OCI-LY7 (cell line): ENCODE results near the gene ELK1. TPM values are rescaled to one million over a fixed set of nuclear protein-coding genes. Genes with fewer than 3 reads are reported as not detected.

Source experiments
- BruUV-seq: library from RNA; stranded (reverse); fragments of 400-500 nt; replicated peaks from 2 replicates; lab custom pipeline; 2021; lab: Mats Ljungman, UMichigan
- CTCF ChIA-PET: fragments of 300-600 bp; sonication (Branson Sonifier 250); formaldehyde crosslinking; loops from one replicate; lab custom pipeline; 2022; ENCODE audit warnings: antibody characterized with exemption; ENCODE audit not compliant: unreplicated experiment; lab: Charles Lee
- POLR2A ChIA-PET: fragments of 300-600 bp; sonication (Branson Sonifier 250); formaldehyde crosslinking; loops from one replicate; lab custom pipeline; 2022; ENCODE audit warnings: antibody characterized with exemption; lab: Charles Lee
- DNase-seq: peaks from one replicate; pipeline ENCODE4 v3.0.0-alpha.2; 2015; ENCODE audit warnings: low spot score
- H2AFZ ChIP-seq: fragments of 200-600 bp; sonication (generic), shearing (Covaris generic); 2 replicates; pipeline ENCODE4 v1.6.1; 2014; ENCODE audit warnings: mild to moderate bottlenecking, antibody characterized with exemption, low read length, moderate library complexity
- H3K27ac ChIP-seq: fragments of 200-600 bp; sonication (generic); 2 replicates; pipeline ENCODE4 v1.5.1; 2014; ENCODE audit warnings: mixed run types, low read depth, mild to moderate bottlenecking, moderate library complexity, low read length, inconsistent platforms; ENCODE audit not compliant: poor library complexity, severe bottlenecking
- H3K36me3 ChIP-seq: fragments of 200-600 bp; sonication (generic); 2 replicates; pipeline ENCODE4 v1.6.1; 2014; ENCODE audit warnings: mild to moderate bottlenecking, antibody characterized with exemption, low read length, moderate library complexity, mixed read lengths; ENCODE audit not compliant: insufficient read depth
- H3K4me1 ChIP-seq: fragments of 200-600 bp; sonication (generic); 2 replicates; pipeline ENCODE4 v1.5.1; 2014; ENCODE audit warnings: mild to moderate bottlenecking, low read length; ENCODE audit not compliant: insufficient read depth, poor library complexity, severe bottlenecking
- H3K4me2 ChIP-seq: fragments of 200-600 bp; sonication (generic); 2 replicates; pipeline ENCODE4 v1.6.1; 2014; ENCODE audit warnings: mild to moderate bottlenecking, low read length
- H3K4me3 ChIP-seq: fragments of 200-600 bp; sonication (generic); 2 replicates; pipeline ENCODE4 v1.5.1; 2014; ENCODE audit warnings: mild to moderate bottlenecking, low read depth, low read length; ENCODE audit not compliant: poor library complexity, severe bottlenecking
- H3K79me2 ChIP-seq: fragments of 200-600 bp; sonication (generic); 2 replicates; pipeline ENCODE4 v1.6.1; 2016; ENCODE audit warnings: low read depth, mild to moderate bottlenecking, low read length, moderate library complexity, mixed read lengths; ENCODE audit not compliant: insufficient read depth
- H3K9me2 ChIP-seq: fragments of 200-600 bp; sonication (generic); 2 replicates; pipeline ENCODE4 v1.6.1; 2016; ENCODE audit warnings: mild to moderate bottlenecking, low read length, mixed read lengths; ENCODE audit not compliant: insufficient read depth
- H3K9me3 ChIP-seq: fragments of 200-600 bp; sonication (generic); 2 replicates; pipeline ENCODE4 v1.6.1; 2014; ENCODE audit warnings: mild to moderate bottlenecking, mixed run types, low read length, mixed read lengths
- H4K20me1 ChIP-seq: fragments of 200-600 bp; sonication (generic); 2 replicates; pipeline ENCODE4 v1.6.1; 2014; ENCODE audit warnings: mild to moderate bottlenecking, antibody characterized with exemption, low read length, moderate library complexity, mixed read lengths; ENCODE audit not compliant: insufficient read depth
- CTCF ChIP-seq: fragments of 200-600 bp; sonication (generic); conservative IDR thresholded peaks from 2 replicates; pipeline ENCODE4 v1.5.1; 2014; ENCODE audit warnings: mild to moderate bottlenecking, antibody characterized with exemption, low read length, moderate library complexity, mixed read lengths
- EZH2phosphoT487 ChIP-seq: fragments of 200-600 bp; sonication (generic); IDR thresholded peaks from 2 replicates; pipeline ENCODE4 v1.6.1; 2018; ENCODE audit warnings: low read depth, borderline replicate concordance, mild to moderate bottlenecking, mixed run types, antibody characterized with exemption, low read length, moderate library complexity, mixed read lengths
- intact Hi-C: fragments of 100-400 bp; cut with micrococcal nuclease; formaldehyde crosslinking; loops from one replicate; pipeline ENCODE4 v1.10.0; 2022; ENCODE audit not compliant: unreplicated experiment
- total RNA-seq, 2 experiments: library from RNA; depleted of rRNA in 1 of 2; stranded (reverse); fragments of >200 nt in 1 of 2; shearing (Covaris generic) in 1 of 2; gene quantifications; 2 replicates each; pipeline ENCODE4 v1.2.3, GENCODE V29; 2014 to 2022

The ELK1 gene
- total RNA-seq, 2 experiments from 2014 or later = 23.3 to 51.0 TPM

- no peak overlapping the region for H2AFZ ChIP-seq
- no peak for DNase-seq
- no peak overlapping the region for H3K4me3 ChIP-seq
- BruUV-seq = no TSS peak
- no peak overlapping the region for H3K4me2 ChIP-seq
- no peaks in the 10 kb centered on the region for H4K20me1 ChIP-seq
- ChIA-PET POLR2A (interaction anchor here (0.6 to 0.9 kb wide), 2 partner anchors 11 to 154 kb away, joined by 3 to 5 read pairs; no protein-coding TSS in a partner anchor), CTCF (no interaction called here)
- H3K79me2 ChIP-seq = no peaks in the 10 kb centered on the region
- no peaks in the 10 kb centered on the region for H3K4me1 ChIP-seq
- intact Hi-C loops = no loop called here
- TF ChIP-seq CTCF (no peak), EZH2phosphoT487 (no peak)
- no peaks in the 10 kb centered on the region for H3K9me2 ChIP-seq
- H3K9me3 ChIP-seq = no peaks in the 10 kb centered on the region
- H3K27ac ChIP-seq = no peak overlapping the region
- H3K36me3 ChIP-seq = no peaks in the 10 kb centered on the region
Observed at GRCh38 chrX:47597222-47597621, 53.1 kb downstream of the ELK1 start.

GRCh38 chrX:47596256-47596655 lies 54.1 kb downstream of the ELK1 start:
- Histone ChIP-seq H4K20me1 (no peaks in the 10 kb centered on the region), H3K4me1 (no peaks in the 10 kb centered on the region), H3K9me3 (no peaks in the 10 kb centered on the region), H3K36me3 (no peaks in the 10 kb centered on the region), H3K27ac (no peak overlapping the region), H3K79me2 (no peaks in the 10 kb centered on the region), H3K4me3 (no peak overlapping the region), H3K4me2 (no peak overlapping the region), H3K9me2 (no peaks in the 10 kb centered on the region), H2AFZ (no peak overlapping the region)
- intact Hi-C loops = no loop called here
- no peak for TF ChIP-seq CTCF
- no peak for TF ChIP-seq EZH2phosphoT487
- CTCF ChIA-PET = no interaction called here
- BruUV-seq = no TSS peak
- DNase-seq = no peak
- POLR2A ChIA-PET = no interaction called here

GRCh38 chrX:47595716-47596251 lies 54.6 kb downstream of the ELK1 start:
- intact Hi-C loops = no loop called here
- POLR2A ChIA-PET = no interaction called here
- TF ChIP-seq EZH2phosphoT487 (no peak), CTCF (no peak)
- no peak overlapping the region for H3K4me2 ChIP-seq
- H3K79me2 ChIP-seq = no peaks in the 10 kb centered on the region
- H3K9me2 ChIP-seq = no peaks in the 10 kb centered on the region
- no peak for DNase-seq
- H3K4me3 ChIP-seq = no peak overlapping the region
- CTCF ChIA-PET = no interaction called here
- H3K27ac ChIP-seq = no peak overlapping the region
- H3K36me3 ChIP-seq = no peaks in the 10 kb centered on the region
- H2AFZ ChIP-seq = no peak overlapping the region
- H3K9me3 ChIP-seq = no peaks in the 10 kb centered on the region
- H3K4me1 ChIP-seq = no peaks in the 10 kb centered on the region
- BruUV-seq = no TSS peak
- no peaks in the 10 kb centered on the region for H4K20me1 ChIP-seq
